Measurements from ENCODE around the gene HLF. TPM values are rescaled to one million over a fixed set of nuclear protein-coding genes. Genes with fewer than 3 reads are reported as not detected.
A peak's percentile ranks its signal among the peaks of the same experiment; 100 is the strongest.

Gene HLF
- total RNA-seq, 2 donors from 2014 or later, result 20.2 to 22.5 TPM

DNA sequence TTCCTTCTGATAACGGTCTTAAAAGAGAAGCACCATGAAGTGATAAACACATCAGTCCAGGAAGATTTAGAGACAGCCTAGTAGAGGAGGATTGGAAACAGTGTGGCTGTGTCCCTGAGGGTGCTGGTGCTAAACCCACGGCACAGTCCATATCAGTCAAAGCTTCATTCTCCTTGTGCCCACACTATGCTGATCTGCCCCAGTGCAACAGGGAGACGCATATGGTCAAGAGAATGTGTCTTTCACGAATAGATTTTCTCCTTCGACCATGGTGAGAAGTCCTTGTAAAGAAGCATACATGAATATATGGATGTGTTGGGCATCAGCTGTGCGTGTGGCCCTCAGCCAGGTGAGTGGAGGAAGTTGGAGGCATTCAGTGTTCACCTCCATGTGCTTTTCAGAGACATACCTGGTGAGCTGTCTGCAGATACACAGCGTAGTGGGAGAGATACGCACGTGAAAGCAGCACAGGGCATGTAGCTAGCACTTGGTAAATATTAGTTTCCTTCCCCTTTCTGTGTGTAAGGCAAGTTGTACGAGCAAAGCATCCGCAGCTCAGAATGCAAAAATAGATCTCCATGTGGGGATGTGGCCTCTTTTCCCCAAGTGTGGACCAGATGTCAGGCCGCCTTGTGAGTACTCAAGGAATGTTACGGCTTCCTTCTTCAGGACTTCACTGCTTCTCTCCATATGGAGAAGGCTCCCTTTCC lies 29.4 kb downstream of the HLF start:
- ATAC-seq, result no peak
- H3K9me3 ChIP-seq (ENCODE audit: control insufficient read depth, low read length, poor library complexity, severe bottlenecking), result no peaks in the 10 kb centered on the region
- H3K27me3 Mint-ChIP-seq, result no peaks in the 10 kb centered on the region
- no peak for DNase-seq
- no peak overlapping the region for H3K4me3 Mint-ChIP-seq
- H3K27ac Mint-ChIP-seq, result peak overlapping the region; percentile 87
- peaks cover 21% of the 10 kb centered on the region for H3K4me1 Mint-ChIP-seq
- H3K36me3 Mint-ChIP-seq (ENCODE audit: low read depth), result peaks cover 3% of the 10 kb centered on the region

DNA sequence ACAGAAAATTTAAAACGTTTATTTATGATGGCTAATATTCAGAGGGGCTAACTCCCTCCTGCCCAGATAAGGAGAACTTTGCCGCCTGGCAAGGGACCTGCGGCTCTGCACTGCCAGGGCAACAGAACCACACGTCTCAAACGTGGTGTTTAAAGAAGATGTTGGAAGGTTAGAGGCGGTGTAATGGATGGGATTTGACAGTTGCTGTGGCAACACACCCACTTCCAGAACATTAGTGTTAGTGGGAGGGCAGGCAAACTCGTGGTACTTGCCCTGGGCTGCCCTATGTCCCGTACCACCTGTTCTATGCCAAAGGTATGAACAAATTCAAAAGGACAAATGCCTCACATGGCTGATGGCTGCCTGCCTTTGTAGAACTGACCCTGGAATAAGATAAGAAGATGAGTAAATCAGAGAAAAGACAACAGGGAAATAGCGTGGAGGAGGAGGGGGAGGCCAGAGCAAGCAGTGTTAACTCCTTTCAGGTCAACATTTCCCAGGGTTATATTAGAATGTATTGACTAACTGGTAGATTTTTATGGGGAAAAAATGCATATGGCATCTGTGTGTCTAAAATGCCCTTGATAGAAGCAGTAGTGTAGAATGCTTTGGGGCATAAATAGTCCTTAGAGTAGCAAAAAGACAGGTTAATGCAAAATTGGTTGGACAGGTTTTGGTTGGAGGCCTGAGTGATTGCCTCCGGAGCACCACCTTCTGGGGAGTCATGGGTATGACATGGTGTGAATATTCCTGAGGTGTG lies 30.8 kb downstream of the HLF start:
- no peaks in the 10 kb centered on the region for H3K9me3 ChIP-seq (ENCODE audit: control insufficient read depth, low read length, poor library complexity, severe bottlenecking)
- Mint-ChIP-seq H3K27ac (peak overlapping the region; percentile 87), H3K36me3 (ENCODE audit: low read depth) (peaks cover 4% of the 10 kb centered on the region), H3K4me1 (peaks cover 20% of the 10 kb centered on the region), H3K27me3 (no peaks in the 10 kb centered on the region), H3K4me3 (no peak overlapping the region)
- peak; percentile 94 for ATAC-seq
- DNase-seq, result peak; percentile 34 to 51 (median 46)

DNA sequence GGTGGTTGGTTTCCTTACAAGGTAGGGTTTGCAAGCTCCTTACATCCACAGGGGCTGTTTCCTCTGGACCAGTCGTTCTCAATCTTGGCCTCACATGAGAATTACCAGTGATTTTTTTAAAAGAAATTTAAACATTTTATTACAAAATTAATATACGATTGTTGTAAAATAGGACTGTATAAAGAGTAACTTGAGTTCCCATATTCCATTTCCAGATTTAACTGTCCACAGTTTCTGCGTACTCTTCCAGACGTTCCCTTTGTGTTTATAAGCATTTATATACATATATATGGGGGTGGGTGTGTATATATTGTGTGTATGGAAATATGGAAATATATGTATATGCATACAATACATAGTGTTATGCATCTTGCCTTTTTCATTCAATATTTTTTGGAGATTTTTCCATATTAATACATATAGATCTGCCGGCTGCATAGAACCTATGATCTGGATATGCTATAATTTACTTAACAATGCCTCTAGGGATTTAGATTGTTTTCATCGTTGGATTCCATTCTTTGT lies 31.5 kb downstream of the HLF start:
- H3K36me3 Mint-ChIP-seq (ENCODE audit: low read depth), result peaks cover 4% of the 10 kb centered on the region
- ATAC-seq (no peak), DNase-seq (no peak)
- H3K27ac Mint-ChIP-seq, result no peak overlapping the region
- no peak overlapping the region for H3K4me3 Mint-ChIP-seq
- H3K9me3 ChIP-seq (ENCODE audit: control insufficient read depth, low read length, poor library complexity, severe bottlenecking), result no peaks in the 10 kb centered on the region
- H3K4me1 Mint-ChIP-seq, result peaks cover 17% of the 10 kb centered on the region
- no peaks in the 10 kb centered on the region for H3K27me3 Mint-ChIP-seq

DNA sequence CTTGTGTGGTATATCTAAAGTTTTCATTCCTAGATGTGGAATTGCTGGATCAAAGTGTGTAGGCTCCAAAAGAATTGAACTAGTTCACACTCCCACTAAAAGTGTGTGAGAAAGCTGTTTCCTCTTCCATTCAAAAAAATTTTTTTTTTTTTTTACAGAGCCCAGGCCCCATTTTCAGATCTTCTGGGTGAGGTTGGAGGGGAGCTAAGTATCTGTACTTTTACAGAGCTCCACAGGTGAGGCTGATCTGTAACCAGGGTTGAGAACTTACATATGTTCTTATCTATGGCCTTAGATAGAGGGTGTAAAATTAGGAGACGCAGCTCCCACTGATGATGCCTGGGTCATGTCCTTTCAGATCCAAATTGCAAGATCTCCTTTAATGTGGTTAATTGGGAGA lies 31.9 kb downstream of the HLF start:
- ATAC-seq, result no peak
- no peak overlapping the region for H3K27ac Mint-ChIP-seq
- no peak overlapping the region for H3K4me3 Mint-ChIP-seq
- H3K36me3 Mint-ChIP-seq (ENCODE audit: low read depth), result peaks cover 4% of the 10 kb centered on the region
- no peaks in the 10 kb centered on the region for H3K27me3 Mint-ChIP-seq
- no peak for DNase-seq
- no peaks in the 10 kb centered on the region for H3K9me3 ChIP-seq (ENCODE audit: control insufficient read depth, low read length, poor library complexity, severe bottlenecking)
- peaks cover 17% of the 10 kb centered on the region for H3K4me1 Mint-ChIP-seq

DNA sequence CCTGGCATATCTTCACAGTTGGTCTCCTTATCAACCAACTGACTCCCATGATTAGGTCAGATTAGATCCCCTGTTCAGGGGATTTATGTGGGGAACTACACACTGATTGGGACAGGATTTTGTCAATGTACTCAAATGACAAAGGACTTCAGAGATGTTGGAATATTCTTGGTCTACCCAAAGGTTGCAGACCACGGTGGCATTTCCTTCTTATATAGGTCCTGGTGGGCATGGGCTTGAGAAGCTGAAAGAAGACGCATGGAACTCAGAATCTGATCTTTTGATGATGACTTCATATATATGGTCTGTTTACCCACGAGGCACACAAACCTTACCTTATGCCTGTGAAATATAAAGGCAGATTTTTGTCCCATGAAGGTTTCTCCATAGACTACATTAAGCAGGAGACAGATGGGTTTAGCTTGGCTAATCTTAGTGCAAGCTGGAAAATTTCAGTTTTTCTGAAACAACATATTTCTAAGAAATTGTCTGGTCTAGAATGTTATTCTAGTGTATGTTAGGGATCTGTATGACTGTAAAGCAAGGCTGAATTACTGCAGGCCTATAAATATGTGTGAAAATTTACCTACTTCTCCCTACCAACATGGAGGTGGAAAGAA lies 33.5 kb downstream of the HLF start:
- Mint-ChIP-seq H3K27me3 (no peaks in the 10 kb centered on the region), H3K4me3 (no peak overlapping the region), H3K27ac (no peak overlapping the region), H3K4me1 (peaks cover 17% of the 10 kb centered on the region), H3K36me3 (ENCODE audit: low read depth) (peaks cover 4% of the 10 kb centered on the region)
- H3K9me3 ChIP-seq (ENCODE audit: control insufficient read depth, low read length, poor library complexity, severe bottlenecking), result no peaks in the 10 kb centered on the region
- ATAC-seq (no peak), DNase-seq (no peak)

DNA sequence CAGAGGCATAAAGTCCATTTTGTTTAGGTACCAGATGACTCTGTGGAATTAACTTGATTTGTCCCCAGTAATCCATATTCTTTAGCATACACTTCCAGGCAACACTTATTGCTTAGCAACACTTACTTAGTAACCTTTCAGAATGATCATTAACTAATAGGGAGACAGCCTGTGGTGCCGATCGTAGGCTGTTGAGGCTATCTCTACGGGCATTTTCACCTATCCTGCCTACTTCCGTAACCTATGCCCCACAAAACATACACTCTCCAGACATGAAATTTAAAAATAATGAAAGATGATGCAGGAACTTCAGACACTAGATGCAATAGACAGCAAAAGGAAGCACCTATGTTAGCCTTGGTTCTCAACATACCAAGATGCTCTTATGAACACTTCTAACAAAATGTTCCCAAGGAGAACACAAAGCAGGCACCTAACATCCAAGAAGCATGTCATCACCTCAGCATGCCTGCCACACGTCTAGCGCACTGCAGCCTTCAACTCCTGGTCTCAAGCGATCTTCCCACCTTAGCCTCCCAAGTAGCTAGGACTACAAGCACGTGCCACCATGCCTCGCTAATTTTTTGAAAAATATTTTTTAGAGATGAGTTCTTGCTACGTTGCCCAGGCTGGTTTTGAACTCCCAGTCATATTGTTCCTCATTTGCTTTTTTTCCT lies 34.5 kb downstream of the HLF start:
- DNase-seq (no peak), ATAC-seq (no peak)
- H3K4me1 Mint-ChIP-seq, result peaks cover 16% of the 10 kb centered on the region
- H3K9me3 ChIP-seq (ENCODE audit: control insufficient read depth, low read length, poor library complexity, severe bottlenecking), result no peaks in the 10 kb centered on the region
- peaks cover 4% of the 10 kb centered on the region for H3K36me3 Mint-ChIP-seq (ENCODE audit: low read depth)
- H3K27me3 Mint-ChIP-seq, result no peaks in the 10 kb centered on the region
- no peak overlapping the region for H3K27ac Mint-ChIP-seq
- no peak overlapping the region for H3K4me3 Mint-ChIP-seq

DNA sequence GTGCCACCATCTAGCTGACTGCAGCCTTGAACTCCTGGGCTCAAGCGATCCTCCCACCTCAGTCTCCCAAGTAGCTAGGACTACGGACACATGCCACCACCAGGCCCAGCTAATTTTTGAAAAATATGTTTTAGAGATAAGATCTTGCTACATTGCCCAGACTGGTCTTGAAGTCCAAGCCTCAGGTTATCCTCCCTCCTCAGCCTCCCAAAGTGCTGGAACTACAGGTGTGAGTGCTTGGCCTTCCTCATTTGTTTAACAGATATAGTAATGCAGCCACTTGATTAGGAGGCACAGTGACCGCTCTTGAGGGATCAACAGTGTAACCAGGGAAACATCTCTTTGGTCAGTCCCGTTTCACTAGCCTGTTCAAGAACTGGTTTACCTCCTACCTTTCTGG lies 35.1 kb downstream of the HLF start:
- no peaks in the 10 kb centered on the region for H3K9me3 ChIP-seq (ENCODE audit: control insufficient read depth, low read length, poor library complexity, severe bottlenecking)
- Mint-ChIP-seq H3K36me3 (ENCODE audit: low read depth) (peaks cover 4% of the 10 kb centered on the region), H3K27ac (no peak overlapping the region), H3K27me3 (no peaks in the 10 kb centered on the region), H3K4me1 (peaks cover 15% of the 10 kb centered on the region), H3K4me3 (no peak overlapping the region)
- no peak for DNase-seq
- no peak for ATAC-seq

DNA sequence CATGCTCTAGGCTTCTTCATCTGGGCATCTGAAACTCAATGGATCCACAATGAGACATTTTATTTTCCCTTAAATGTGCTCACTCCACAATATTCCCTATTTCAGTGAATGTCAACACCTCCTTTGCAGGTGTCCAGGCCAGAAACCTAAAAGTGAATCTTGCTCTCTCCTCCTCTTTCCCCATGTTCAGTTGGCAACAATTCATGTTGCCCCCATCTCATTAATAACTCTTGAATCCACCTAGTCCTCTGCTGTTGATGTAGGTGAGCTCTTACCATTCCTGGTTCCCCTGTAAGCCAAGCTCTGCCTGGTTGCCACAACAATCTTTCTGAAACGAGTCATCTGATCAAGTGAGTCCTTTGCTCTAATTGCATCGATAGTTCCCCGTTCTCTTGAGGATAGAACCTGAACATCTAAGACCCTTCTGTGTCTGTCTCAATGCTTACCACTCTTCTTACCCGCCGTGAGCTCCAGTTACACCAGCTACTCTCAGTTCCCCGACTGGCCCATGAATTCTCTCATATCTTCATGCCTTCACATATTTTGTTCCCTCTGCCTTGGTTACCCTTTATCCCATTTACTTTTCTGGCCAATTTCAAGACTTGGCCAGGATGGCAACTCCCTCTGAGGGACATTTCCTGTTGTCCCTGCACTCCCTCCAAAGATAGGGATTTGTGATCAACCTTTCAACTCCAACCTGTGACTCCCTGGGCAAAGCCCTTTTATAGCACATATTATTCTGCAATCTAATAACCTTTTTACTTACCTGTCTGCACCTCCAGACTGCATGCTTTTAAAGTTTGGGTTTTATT lies 35.9 kb downstream of the HLF start:
- H3K9me3 ChIP-seq (ENCODE audit: control insufficient read depth, low read length, poor library complexity, severe bottlenecking), result no peaks in the 10 kb centered on the region
- ATAC-seq, result no peak
- peaks cover 4% of the 10 kb centered on the region for H3K36me3 Mint-ChIP-seq (ENCODE audit: low read depth)
- H3K27ac Mint-ChIP-seq, result no peak overlapping the region
- H3K4me3 Mint-ChIP-seq, result no peak overlapping the region
- no peaks in the 10 kb centered on the region for H3K27me3 Mint-ChIP-seq
- no peak for DNase-seq
- H3K4me1 Mint-ChIP-seq, result peaks cover 10% of the 10 kb centered on the region

DNA sequence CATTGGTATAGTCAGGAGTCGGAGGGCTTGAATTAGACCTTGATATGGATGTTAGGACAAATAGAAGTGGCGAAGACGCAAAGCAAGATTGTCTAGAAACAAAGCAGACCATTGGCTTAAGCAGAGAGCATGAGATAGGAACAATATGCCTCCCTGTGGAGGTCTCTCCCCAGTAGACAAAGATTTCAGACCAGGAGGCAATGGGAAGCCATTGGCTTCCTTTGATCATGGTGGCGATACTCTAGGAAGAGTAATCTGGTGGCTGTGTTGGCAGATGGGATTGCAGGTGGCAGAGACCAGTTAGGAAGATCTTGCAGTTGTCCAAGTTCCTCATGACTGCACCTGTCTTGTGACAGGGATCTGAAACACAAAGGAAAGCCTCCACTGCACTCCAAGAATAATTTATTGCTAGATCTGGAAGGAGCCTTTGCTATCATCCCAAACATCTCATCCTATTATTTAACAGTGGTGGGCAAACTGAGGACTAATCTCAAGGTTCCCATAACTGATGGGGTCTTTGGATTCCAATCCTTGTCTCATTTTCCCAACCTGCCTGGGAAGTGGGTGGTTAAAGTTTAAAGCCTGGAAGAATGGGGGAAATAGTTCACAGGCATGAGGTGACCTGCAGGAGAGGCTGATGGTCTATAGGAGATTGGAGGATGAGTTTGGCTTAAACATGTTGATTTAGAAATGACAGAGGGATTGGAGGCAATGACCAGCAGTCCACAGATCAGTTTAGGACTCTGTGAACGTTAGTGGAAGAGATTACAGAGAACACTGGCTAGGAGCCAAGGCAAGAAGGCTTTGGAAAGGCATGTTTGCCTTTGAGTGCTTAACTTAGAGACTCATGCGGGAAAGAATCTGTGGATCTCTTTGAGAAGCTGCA lies 37.0 kb downstream of the HLF start:
- H3K27me3 Mint-ChIP-seq, result no peaks in the 10 kb centered on the region
- ATAC-seq (no peak), DNase-seq (no peak)
- no peaks in the 10 kb centered on the region for H3K9me3 ChIP-seq (ENCODE audit: control insufficient read depth, low read length, poor library complexity, severe bottlenecking)
- no peak overlapping the region for H3K27ac Mint-ChIP-seq
- H3K4me1 Mint-ChIP-seq, result peaks cover 17% of the 10 kb centered on the region
- peaks cover 7% of the 10 kb centered on the region for H3K36me3 Mint-ChIP-seq (ENCODE audit: low read depth)
- no peak overlapping the region for H3K4me3 Mint-ChIP-seq

DNA sequence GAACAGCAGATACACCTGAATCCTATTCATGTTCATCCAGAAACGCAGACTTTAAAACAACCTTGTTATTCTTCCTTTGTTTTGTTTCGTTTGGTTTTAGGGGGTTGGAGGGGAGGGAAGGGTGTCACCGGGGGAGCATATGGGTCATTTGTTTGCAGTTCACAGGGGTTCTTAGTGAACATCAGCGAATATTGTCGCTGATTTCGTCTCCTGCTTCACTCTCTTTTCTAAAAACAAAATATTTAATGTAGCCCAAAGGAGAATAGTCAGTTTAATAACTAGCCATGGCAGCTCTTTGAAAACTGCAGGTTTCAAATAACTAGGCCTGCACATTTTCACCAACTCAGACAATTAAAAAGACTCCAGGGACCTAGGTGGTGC lies 37.6 kb downstream of the HLF start:
- H3K27me3 Mint-ChIP-seq, result no peaks in the 10 kb centered on the region
- no peak for ATAC-seq
- DNase-seq, result no peak

DNA sequence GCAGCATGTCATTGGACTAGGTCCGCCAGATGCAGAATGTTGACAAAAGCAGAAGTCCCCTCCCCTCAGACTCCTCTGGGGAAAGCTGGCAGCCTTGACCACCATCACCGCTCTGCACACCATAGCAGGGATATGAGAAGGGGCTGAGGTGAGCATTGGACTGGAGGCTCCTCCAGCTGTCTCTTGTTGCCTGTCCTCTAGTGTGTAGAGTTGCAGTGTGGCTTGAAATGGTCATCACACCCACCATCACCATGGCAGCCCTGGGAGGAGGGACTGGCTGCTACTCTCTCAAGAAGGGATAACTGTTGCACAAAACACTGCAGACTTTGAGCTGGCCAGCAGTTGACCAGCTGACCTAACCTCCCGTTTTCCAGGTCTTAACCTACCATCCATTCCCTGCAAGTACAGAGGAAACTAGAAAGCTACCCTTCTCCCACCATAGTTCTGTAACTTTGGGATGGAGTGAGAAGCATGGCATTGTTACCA lies 38.3 kb downstream of the HLF start:
- Mint-ChIP-seq H3K36me3 (ENCODE audit: low read depth) (peaks cover 10% of the 10 kb centered on the region), H3K4me3 (no peak overlapping the region), H3K27me3 (no peaks in the 10 kb centered on the region), H3K4me1 (peaks cover 23% of the 10 kb centered on the region), H3K27ac (no peak overlapping the region)
- DNase-seq (no peak), ATAC-seq (no peak)
- no peaks in the 10 kb centered on the region for H3K9me3 ChIP-seq (ENCODE audit: control insufficient read depth, low read length, poor library complexity, severe bottlenecking)

More for the DNA sequence above, 37.6 kb downstream of the HLF start:
- Mint-ChIP-seq H3K36me3 (ENCODE audit: low read depth) (peaks cover 7% of the 10 kb centered on the region), H3K27ac (no peak overlapping the region), H3K4me3 (no peak overlapping the region), H3K4me1 (peaks cover 19% of the 10 kb centered on the region)
- H3K9me3 ChIP-seq (ENCODE audit: control insufficient read depth, low read length, poor library complexity, severe bottlenecking), result no peaks in the 10 kb centered on the region

Data from T-helper 17 cell (primary cell).